ENCODE results near the gene FLCN. TPM values are rescaled to one million over a fixed set of nuclear protein-coding genes. Genes with fewer than 3 reads are reported as not detected.
"Not testable (repeated sequence)": the region's sequence is repeated elsewhere in the genome, so short reads cannot be mapped to it uniquely, and the experiment has no call there.

The FLCN gene
- total and polyA plus RNA-seq, 12 donors, result 10.2 to 101 (median 34.3) TPM

- Histone ChIP-seq H3K36me3 (replicated peaks in 1 of 2) (no peaks in the 10 kb centered on the region), H3K4me1 (replicated peaks in 1 of 2) (peaks cover 17 to 31% of the 10 kb centered on the region in 2 donors), H3K27ac (peak overlapping the region in 1 of 5 donors; percentile 33), H3K27me3 (no peaks in the 10 kb centered on the region), H3K9me3 (replicated peaks in 1 of 3) (no peaks in the 10 kb centered on the region), H3K4me3 (no peak overlapping the region)
- intact Hi-C loops (cut with DNase I), result loop anchor here in 1 of 2 donors (10.0 kb wide), 1 partner anchor 56 kb away; no protein-coding TSS in a partner anchor
- no peak for DNase-seq
- WGBS, 4 donors, result 66 to 79% (median 77%) methylated on average over 7 of the region's 7 CpGs
- TF ChIP-seq POLR2A (IDR thresholded peaks at IDR 0.05) (no peak), CTCF (IDR thresholded peaks at IDR 0.05) (no peak)
Measured at GRCh38 chr17:17200311-17200710, 36.7 kb downstream of the FLCN start.

GRCh38 chr17:17198281-17198680, 38.7 kb downstream of the FLCN start:
- no peaks in the 10 kb centered on the region for H3K9me3 ChIP-seq (replicated peaks in 1 of 3)
- H3K4me1 ChIP-seq (replicated peaks in 1 of 2), result peaks cover 3 to 14% of the 10 kb centered on the region in 2 donors
- no peak overlapping the region for H3K27ac ChIP-seq
- intact Hi-C loops (cut with DNase I), result no loop called here
- 63 to 100% (median 82%) methylated on average over 1 of the region's 1 CpG for WGBS, 4 donors
- no peaks in the 10 kb centered on the region for H3K36me3 ChIP-seq (replicated peaks in 1 of 2)
- no peak for TF ChIP-seq CTCF (IDR thresholded peaks at IDR 0.05)
- no peak for TF ChIP-seq POLR2A (IDR thresholded peaks at IDR 0.05)
- DNase-seq, result no peak
- H3K27me3 ChIP-seq, result no peaks in the 10 kb centered on the region
- H3K4me3 ChIP-seq, result no peak overlapping the region

GRCh38 chr17:17196776-17197175, 40.2 kb downstream of the FLCN start:
- DNase-seq, result no peak
- intact Hi-C loops (cut with DNase I), result no loop called here
- H3K27ac ChIP-seq, result no peak overlapping the region
- no peak for TF ChIP-seq POLR2A (IDR thresholded peaks at IDR 0.05)
- TF ChIP-seq CTCF (IDR thresholded peaks at IDR 0.05), result no peak
- no peak overlapping the region for H3K4me3 ChIP-seq
- no peaks in the 10 kb centered on the region for H3K9me3 ChIP-seq (replicated peaks in 1 of 3)
- no peaks in the 10 kb centered on the region for H3K36me3 ChIP-seq (replicated peaks in 1 of 2)
- H3K27me3 ChIP-seq, result no peaks in the 10 kb centered on the region
- H3K4me1 ChIP-seq (replicated peaks in 1 of 2), result peaks cover 0 to 12% of the 10 kb centered on the region in 2 donors

GRCh38 chr17:17195466-17195865, 41.5 kb downstream of the FLCN start:
- peaks cover 0 to 16% of the 10 kb centered on the region in 2 donors for H3K4me1 ChIP-seq (replicated peaks in 1 of 2)
- intact Hi-C loops (cut with DNase I); H3K36me3 ChIP-seq (replicated peaks in 1 of 2); H3K4me3 ChIP-seq; H3K9me3 ChIP-seq (replicated peaks in 1 of 3); H3K27ac ChIP-seq; DNase-seq; H3K27me3 ChIP-seq: not testable (repeated sequence)
- 89 to 95% (median 93%) methylated on average over 5 of the region's 5 CpGs for WGBS, 4 donors

- Histone ChIP-seq H3K4me1 (replicated peaks in 1 of 2) (peaks cover 0 to 25% of the 10 kb centered on the region in 2 donors), H3K9me3 (replicated peaks in 1 of 3) (no peaks in the 10 kb centered on the region), H3K4me3 (no peak overlapping the region), H3K36me3 (replicated peaks in 1 of 2) (peaks cover 0 to 13% of the 10 kb centered on the region in 2 donors), H3K27ac (peak overlapping the region in 1 of 5 donors; percentile 45), H3K27me3 (no peaks in the 10 kb centered on the region)
- intact Hi-C loops (cut with DNase I), result no loop called here
- DNase-seq, result no peak
- 74 to 79% (median 75%) methylated on average over 10 of the region's 10 CpGs for WGBS, 4 donors
- TF ChIP-seq CTCF (IDR thresholded peaks at IDR 0.05) (no peak), POLR2A (IDR thresholded peaks at IDR 0.05) (no peak)
Measured at GRCh38 chr17:17191961-17192381, 45.0 kb downstream of the FLCN start.

Data from adrenal gland (tissue), 12 donors.